Measurements from ENCODE around the gene C14orf119. TPM values are rescaled to one million over a fixed set of nuclear protein-coding genes. Genes with fewer than 3 reads are reported as not detected.

Gene C14orf119
- total and polyA plus RNA-seq, 9 of the 15 experiments (the other 6 are each of a cell fraction or from before 2014, with no cell fraction given), result 36.7 to 251 (median 51.8) TPM

DNA sequence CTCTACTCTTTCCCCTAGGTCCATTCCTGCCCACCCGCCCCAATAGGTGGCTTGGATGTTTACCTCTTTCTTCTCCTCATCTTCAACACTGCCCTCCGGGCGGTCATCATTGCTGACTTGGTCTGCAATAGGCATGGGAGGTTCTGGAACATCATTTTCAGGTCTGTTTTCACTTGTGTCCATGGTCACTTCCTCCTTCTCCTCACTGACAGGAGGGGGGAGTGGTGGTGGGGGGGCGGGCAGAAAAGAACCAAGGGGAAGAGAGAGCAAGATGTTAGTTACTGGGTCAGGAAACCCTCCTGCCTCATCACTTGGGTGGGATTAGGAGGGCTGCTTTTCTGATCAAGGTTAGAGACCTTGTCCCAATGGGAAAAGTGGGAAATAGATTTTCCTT lies 25.9 kb upstream of the C14orf119 start:
- H3K79me2 ChIP-seq (ENCODE audit: control insufficient read depth, insufficient read depth, low read length), result peaks cover 68% of the 10 kb centered on the region
- H3K9me1 ChIP-seq (ENCODE audit: control insufficient read depth, insufficient read depth, low read length), result peaks cover 5% of the 10 kb centered on the region
- 0 out of 2 replicates have a peak overlapping the region, but pooled peaks have one; percentile 34 for H3K4me2 ChIP-seq (ENCODE audit: insufficient read depth, low read length)
- TF ChIP-seq SPI1 (IDR thresholded peaks at IDR 0.05; ENCODE audit: borderline replicate concordance, low read depth, low read length) (peak; percentile 48; the same call in 1 of the 2 replicates), JUND (IDR thresholded peaks at IDR 0.05; ENCODE audit: borderline replicate concordance, low read depth, low read length) (no peak), JUND (tag; IDR thresholded peaks at IDR 0.05; ENCODE audit: borderline replicate concordance, low read depth, low read length) (no peak)
- TF ChIP-seq, protein P1, sequence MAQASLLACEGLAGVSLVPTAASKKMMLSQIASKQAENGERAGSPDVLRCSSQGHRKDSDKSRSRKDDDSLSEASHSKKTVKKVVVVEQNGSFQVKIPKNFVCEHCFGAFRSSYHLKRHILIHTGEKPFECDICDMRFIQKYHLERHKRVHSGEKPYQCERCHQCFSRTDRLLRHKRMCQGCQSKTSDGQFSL (CRISPR knock-in tag; IDR thresholded peaks at IDR 0.05), result no peak; the same call in 1 of the 2 replicates
- TF ChIP-seq, protein P1 (tag; IDR thresholded peaks at IDR 0.05), result peak in 1 of 2 experiments; percentile 51; a peak in 1 of 4 replicates
- in situ Hi-C loops (cut with MboI) (loop anchor here (5.0 kb wide), 1 partner anchor 38 kb away; no protein-coding TSS in a partner anchor), intact Hi-C loops (cut with micrococcal nuclease) (loop anchor here (1.0 kb wide), 2 partner anchors 40 to 118 kb away; no protein-coding TSS in a partner anchor)
- DNase-seq (ENCODE audit: extremely low read depth in 1 of 4, low spot score in 3 of 4) (no peak), FAIRE-seq (no peak), ATAC-seq (no peak)
- 87% methylated on average over 3 of the region's 4 CpGs for WGBS (ENCODE audit: insufficient coverage, low coverage, missing lambda C conversion rate)
- peaks cover 14% of the 10 kb centered on the region; the same call in 1 of the 2 replicates for H4K20me1 ChIP-seq (replicated peaks; ENCODE audit: control insufficient read depth, insufficient read depth, low read length)
- CTCF ChIA-PET (ENCODE audit: low intra/inter-chr PET ratio), result interaction anchor here (0.8 to 7.2 kb wide), 10 partner anchors 10 to 232 kb away, joined by 3 to 109 read pairs (median 6); partner anchors contain the start of gene CIROP
- H3K4me1 ChIP-seq (replicated peaks in 1 of 2; ENCODE audit: control insufficient read depth in 2 of 2, insufficient read depth in 2 of 2, low read length in 2 of 2), result peaks cover 20 to 26% of the 10 kb centered on the region in 2 experiments
- no peaks in the 10 kb centered on the region for H3K9me3 ChIP-seq (replicated peaks; ENCODE audit: control insufficient read depth, insufficient read depth, low read depth, low read length)
- H3K9ac ChIP-seq (ENCODE audit: insufficient read depth in 1 of 2, low read depth in 2 of 2, low read length in 2 of 2), result no peak overlapping the region; a peak in 2 of 4 replicates
- H3K27ac ChIP-seq (ENCODE audit: extremely low read depth, low read depth, low read length), result peak overlapping the region; percentile 17; the same call in 1 of the 3 replicates
- BruUV-seq (replicated peaks), result no TSS peak
- POLR2A ChIA-PET, result interaction anchor here (0.6 to 4.6 kb wide), 16 partner anchors 9 to 511 kb away, joined by 3 to 25 read pairs (median 5); partner anchors contain the start of genes ACIN1, C14orf119, CDH24 and CIROP
- H3K4me3 ChIP-seq, result no peak overlapping the region
- H3K36me3 ChIP-seq (ENCODE audit: control insufficient read depth, insufficient read depth, low read length), result peaks cover 76% of the 10 kb centered on the region
- H2AFZ ChIP-seq (ENCODE audit: low read depth, low read length), result no peak overlapping the region
- no peaks in the 10 kb centered on the region for H3K27me3 ChIP-seq (ENCODE audit: control insufficient read depth in 2 of 2, insufficient read depth in 2 of 2, low read length in 2 of 2)

All from K562 (cell line).